HepG2 (cell line): ENCODE measurements around the gene ANTXR1. TPM values are rescaled to one million over a fixed set of nuclear protein-coding genes. Genes with fewer than 3 reads are reported as not detected.

ENCODE experiments used
- AGO1 ChIP-seq: fragments of 200-400 bp; formaldehyde crosslinking; IDR thresholded peaks from 2 replicates; pipeline ENCODE4 v1.6.1; 2017; ENCODE audit warnings: mild to moderate bottlenecking, low read depth, low read length, moderate library complexity; ENCODE audit not compliant: poor library complexity, severe bottlenecking
- CCDC6 ChIP-seq: sonication (generic); formaldehyde crosslinking; IDR thresholded peaks from 2 replicates; pipeline ENCODE4 v1.8.1; 2022; ENCODE audit warnings: mild to moderate bottlenecking, missing genetic modification reagents, moderate library complexity
- SMC3 ChIP-seq: IDR thresholded peaks from 2 replicates; pipeline ENCODE4 v1.6.1; 2011; ENCODE audit warnings: low read length, improper control_type of control experiment
- TCF7 ChIP-seq: sonication (generic); IDR thresholded peaks from 2 replicates; pipeline ENCODE4 v1.6.1; 2016; ENCODE audit warnings: antibody characterized with exemption, low read depth
- ZNF577 ChIP-seq: sonication (generic); formaldehyde crosslinking; IDR thresholded peaks from 2 replicates; pipeline ENCODE4 v1.4.0; 2020; ENCODE audit warnings: mild to moderate bottlenecking, low read depth, missing genetic modification reagents, borderline replicate concordance
- ZNF772 ChIP-seq: sonication (generic); formaldehyde crosslinking; IDR thresholded peaks from 2 replicates; pipeline ENCODE4 v1.5.0; 2020; ENCODE audit warnings: mild to moderate bottlenecking, missing genetic modification reagents
- ZNF776 ChIP-seq: sonication (generic); formaldehyde crosslinking; IDR thresholded peaks from 2 replicates; pipeline ENCODE4 v1.4.0; 2020; ENCODE audit warnings: mild to moderate bottlenecking, missing genetic modification reagents
- polyA plus RNA-seq, 8 experiments: library from polyadenylated mRNA; depleted of rRNA in 3 of 8; stranded (reverse) in 7 of 8; unstranded in 1 of 8; fragments of >200 nt; fragmentation: Illumina TruSeq in 4 of 8; extraction: Trizol in 4 of 8; gene quantifications; 2 replicates each; pipeline versions ENCODE4 v1.2.1 to v1.2.3, GENCODE V29; 2011 to 2016; ENCODE audit warnings: low read depth in 4 of 8, missing spikeins in 1 of 8, mixed read lengths in 1 of 8; ENCODE audit not compliant: insufficient read depth in 1 of 8
- total RNA-seq, 5 experiments: library from RNA; depleted of rRNA; stranded (reverse); fragments of >200 nt; fragmentation: Illumina TruSeq; extraction: Trizol; gene quantifications; 2 replicates each; pipeline ENCODE4 v1.2.3, GENCODE V29; 2016; ENCODE audit warnings: low read depth in 1 of 5
- TF ChIP-seq, protein P1 (sequence below): IDR thresholded peaks from 2 replicates; pipeline ENCODE4 v1.6.1; 2016; ENCODE audit warnings: missing compliant biosample characterization, missing genetic modification reagents, borderline replicate concordance
- TF ChIP-seq, protein P2 (sequence below): sonication (generic); formaldehyde crosslinking; IDR thresholded peaks from 2 replicates; pipeline ENCODE4 v1.4.0; 2020; ENCODE audit warnings: mild to moderate bottlenecking, missing genetic modification reagents
- TF ChIP-seq, protein P3 (sequence below): sonication (generic); formaldehyde crosslinking; IDR thresholded peaks from 2 replicates; pipeline ENCODE4 v1.4.0; 2020; ENCODE audit warnings: missing genetic modification reagents
- TF ChIP-seq, protein P4 (sequence below): sonication (generic); formaldehyde crosslinking; IDR thresholded peaks from 2 replicates; pipeline ENCODE4 v1.4.0; 2020; ENCODE audit warnings: missing genetic modification reagents
- TF ChIP-seq, protein P5 (sequence below): sonication (generic); formaldehyde crosslinking; IDR thresholded peaks from 2 replicates; pipeline ENCODE4 v1.5.0; 2020; ENCODE audit warnings: missing genetic modification reagents
- TF ChIP-seq, protein P6 (sequence below): sonication (generic); formaldehyde crosslinking; IDR thresholded peaks from 2 replicates; pipeline ENCODE4 v1.4.0; 2020; ENCODE audit warnings: missing genetic modification reagents, borderline replicate concordance
- TF ChIP-seq, protein P7 (sequence below): sonication (generic); formaldehyde crosslinking; IDR thresholded peaks from 2 replicates; pipeline ENCODE4 v1.8.0; 2022; ENCODE audit warnings: missing genetic modification reagents, mild to moderate bottlenecking, inconsistent platforms, borderline replicate concordance

The ANTXR1 gene
- total and polyA plus RNA-seq, 2 of the 13 experiments (the other 11 are each of a cell fraction or from before 2014, with no cell fraction given), result 4.5 to 12.7 TPM

DNA sequence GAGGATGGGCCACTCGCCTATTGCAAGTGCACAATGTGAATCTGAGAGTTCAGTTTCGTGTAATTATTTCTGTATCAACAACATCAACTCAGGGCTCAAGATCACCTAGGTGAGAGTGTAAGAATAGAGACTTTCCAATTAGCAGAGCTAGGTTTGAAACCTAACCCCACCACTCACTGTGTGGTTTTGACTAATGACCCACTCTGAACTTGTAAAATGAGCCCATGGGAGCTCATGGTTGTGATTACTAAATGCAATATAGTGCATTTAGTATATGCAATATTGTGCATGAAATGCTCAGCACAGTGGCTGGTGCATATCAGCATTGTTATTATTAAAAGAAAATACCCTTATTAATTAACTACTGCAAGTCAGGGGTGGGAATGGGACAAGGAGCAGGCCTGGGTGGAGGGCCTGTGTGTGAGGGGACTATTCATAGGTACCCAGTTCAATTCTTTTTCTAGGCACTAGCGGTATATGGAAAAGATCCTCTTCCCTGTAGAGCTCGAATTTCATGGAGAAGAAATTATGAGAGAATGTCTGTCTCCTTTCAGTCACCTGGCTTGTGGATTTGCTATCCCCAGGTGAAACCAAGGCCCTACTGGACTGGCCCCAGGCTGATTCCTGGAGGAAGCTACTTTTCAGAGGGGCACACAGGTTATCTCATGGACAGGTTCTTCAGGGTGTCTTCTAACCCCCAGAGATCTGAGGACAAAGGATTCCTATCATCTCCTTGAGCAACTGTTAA lies 204.5 kb downstream of the ANTXR1 start (continued):
- no peak for TF ChIP-seq SMC3
- TF ChIP-seq, protein P1, sequence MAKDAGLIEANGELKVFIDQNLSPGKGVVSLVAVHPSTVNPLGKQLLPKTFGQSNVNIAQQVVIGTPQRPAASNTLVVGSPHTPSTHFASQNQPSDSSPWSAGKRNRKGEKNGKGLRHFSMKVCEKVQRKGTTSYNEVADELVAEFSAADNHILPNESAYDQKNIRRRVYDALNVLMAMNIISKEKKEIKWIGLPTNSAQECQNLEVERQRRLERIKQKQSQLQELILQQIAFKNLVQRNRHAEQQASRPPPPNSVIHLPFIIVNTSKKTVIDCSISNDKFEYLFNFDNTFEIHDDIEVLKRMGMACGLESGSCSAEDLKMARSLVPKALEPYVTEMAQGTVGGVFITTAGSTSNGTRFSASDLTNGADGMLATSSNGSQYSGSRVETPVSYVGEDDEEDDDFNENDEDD (CRISPR knock-in tag), result no peak
- no peak; the same call in 1 of the 2 replicates for TF ChIP-seq TCF7
- TF ChIP-seq, protein P2, sequence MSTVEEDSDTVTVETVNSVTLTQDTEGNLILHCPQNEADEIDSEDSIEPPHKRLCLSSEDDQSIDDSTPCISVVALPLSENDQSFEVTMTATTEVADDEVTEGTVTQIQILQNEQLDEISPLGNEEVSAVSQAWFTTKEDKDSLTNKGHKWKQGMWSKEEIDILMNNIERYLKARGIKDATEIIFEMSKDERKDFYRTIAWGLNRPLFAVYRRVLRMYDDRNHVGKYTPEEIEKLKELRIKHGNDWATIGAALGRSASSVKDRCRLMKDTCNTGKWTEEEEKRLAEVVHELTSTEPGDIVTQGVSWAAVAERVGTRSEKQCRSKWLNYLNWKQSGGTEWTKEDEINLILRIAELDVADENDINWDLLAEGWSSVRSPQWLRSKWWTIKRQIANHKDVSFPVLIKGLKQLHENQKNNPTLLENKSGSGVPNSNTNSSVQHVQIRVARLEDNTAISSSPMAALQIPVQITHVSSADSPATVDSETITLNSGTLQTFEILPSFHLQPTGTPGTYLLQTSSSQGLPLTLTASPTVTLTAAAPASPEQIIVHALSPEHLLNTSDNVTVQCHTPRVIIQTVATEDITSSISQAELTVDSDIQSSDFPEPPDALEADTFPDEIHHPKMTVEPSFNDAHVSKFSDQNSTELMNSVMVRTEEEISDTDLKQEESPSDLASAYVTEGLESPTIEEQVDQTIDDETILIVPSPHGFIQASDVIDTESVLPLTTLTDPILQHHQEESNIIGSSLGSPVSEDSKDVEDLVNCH (CRISPR knock-in tag), result peak; percentile 81; the same call in 1 of the 2 replicates
- TF ChIP-seq, protein P3, sequence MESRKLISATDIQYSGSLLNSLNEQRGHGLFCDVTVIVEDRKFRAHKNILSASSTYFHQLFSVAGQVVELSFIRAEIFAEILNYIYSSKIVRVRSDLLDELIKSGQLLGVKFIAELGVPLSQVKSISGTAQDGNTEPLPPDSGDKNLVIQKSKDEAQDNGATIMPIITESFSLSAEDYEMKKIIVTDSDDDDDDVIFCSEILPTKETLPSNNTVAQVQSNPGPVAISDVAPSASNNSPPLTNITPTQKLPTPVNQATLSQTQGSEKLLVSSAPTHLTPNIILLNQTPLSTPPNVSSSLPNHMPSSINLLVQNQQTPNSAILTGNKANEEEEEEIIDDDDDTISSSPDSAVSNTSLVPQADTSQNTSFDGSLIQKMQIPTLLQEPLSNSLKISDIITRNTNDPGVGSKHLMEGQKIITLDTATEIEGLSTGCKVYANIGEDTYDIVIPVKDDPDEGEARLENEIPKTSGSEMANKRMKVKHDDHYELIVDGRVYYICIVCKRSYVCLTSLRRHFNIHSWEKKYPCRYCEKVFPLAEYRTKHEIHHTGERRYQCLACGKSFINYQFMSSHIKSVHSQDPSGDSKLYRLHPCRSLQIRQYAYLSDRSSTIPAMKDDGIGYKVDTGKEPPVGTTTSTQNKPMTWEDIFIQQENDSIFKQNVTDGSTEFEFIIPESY (CRISPR knock-in tag), result peak; percentile 51; the same call in 1 of the 2 replicates
- no peak for TF ChIP-seq ZNF776
- TF ChIP-seq, protein P4, sequence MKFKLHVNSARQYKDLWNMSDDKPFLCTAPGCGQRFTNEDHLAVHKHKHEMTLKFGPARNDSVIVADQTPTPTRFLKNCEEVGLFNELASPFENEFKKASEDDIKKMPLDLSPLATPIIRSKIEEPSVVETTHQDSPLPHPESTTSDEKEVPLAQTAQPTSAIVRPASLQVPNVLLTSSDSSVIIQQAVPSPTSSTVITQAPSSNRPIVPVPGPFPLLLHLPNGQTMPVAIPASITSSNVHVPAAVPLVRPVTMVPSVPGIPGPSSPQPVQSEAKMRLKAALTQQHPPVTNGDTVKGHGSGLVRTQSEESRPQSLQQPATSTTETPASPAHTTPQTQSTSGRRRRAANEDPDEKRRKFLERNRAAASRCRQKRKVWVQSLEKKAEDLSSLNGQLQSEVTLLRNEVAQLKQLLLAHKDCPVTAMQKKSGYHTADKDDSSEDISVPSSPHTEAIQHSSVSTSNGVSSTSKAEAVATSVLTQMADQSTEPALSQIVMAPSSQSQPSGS (CRISPR knock-in tag), result peak; percentile 4; the same call in 1 of the 2 replicates
- TF ChIP-seq ZNF577 (CRISPR knock-in tag), result no peak
- TF ChIP-seq, protein P5, sequence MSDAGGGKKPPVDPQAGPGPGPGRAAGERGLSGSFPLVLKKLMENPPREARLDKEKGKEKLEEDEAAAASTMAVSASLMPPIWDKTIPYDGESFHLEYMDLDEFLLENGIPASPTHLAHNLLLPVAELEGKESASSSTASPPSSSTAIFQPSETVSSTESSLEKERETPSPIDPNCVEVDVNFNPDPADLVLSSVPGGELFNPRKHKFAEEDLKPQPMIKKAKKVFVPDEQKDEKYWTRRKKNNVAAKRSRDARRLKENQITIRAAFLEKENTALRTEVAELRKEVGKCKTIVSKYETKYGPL (CRISPR knock-in tag), result no peak
- TF ChIP-seq, protein P6, sequence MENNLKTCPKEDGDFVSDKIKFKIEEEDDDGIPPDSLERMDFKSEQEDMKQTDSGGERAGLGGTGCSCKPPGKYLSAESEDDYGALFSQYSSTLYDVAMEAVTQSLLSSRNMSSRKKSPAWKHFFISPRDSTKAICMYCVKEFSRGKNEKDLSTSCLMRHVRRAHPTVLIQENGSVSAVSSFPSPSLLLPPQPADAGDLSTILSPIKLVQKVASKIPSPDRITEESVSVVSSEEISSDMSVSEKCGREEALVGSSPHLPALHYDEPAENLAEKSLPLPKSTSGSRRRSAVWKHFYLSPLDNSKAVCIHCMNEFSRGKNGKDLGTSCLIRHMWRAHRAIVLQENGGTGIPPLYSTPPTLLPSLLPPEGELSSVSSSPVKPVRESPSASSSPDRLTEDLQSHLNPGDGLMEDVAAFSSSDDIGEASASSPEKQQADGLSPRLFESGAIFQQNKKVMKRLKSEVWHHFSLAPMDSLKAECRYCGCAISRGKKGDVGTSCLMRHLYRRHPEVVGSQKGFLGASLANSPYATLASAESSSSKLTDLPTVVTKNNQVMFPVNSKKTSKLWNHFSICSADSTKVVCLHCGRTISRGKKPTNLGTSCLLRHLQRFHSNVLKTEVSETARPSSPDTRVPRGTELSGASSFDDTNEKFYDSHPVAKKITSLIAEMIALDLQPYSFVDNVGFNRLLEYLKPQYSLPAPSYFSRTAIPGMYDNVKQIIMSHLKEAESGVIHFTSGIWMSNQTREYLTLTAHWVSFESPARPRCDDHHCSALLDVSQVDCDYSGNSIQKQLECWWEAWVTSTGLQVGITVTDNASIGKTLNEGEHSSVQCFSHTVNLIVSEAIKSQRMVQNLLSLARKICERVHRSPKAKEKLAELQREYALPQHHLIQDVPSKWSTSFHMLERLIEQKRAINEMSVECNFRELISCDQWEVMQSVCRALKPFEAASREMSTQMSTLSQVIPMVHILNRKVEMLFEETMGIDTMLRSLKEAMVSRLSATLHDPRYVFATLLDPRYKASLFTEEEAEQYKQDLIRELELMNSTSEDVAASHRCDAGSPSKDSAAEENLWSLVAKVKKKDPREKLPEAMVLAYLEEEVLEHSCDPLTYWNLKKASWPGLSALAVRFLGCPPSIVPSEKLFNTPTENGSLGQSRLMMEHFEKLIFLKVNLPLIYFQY (CRISPR knock-in tag), result no peak
- TF ChIP-seq, protein P7, sequence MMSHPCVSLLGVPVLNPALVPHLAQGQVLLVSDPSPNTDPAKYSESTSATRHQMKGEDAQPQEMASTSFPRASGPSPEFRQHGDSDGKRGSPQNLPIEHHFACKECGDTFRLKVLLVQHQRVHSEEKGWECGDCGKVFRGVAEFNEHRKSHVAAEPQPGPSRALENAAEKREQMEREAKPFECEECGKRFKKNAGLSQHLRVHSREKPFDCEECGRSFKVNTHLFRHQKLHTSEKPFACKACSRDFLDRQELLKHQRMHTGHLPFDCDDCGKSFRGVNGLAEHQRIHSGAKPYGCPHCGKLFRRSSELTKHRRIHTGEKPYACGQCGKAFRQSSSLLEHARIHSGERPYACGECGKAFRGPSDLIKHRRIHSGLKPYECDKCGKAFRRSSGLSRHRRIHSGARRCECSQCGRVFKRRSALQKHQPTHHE (CRISPR knock-in tag), result 0 out of 2 replicates have a peak, but pooled peaks have one; percentile 19
- no peak for TF ChIP-seq ZNF772 (CRISPR knock-in tag)
- TF ChIP-seq AGO1, result no peak
- TF ChIP-seq CCDC6 (CRISPR knock-in tag), result peak; percentile 9; the same call in 1 of the 2 replicates
